Panc1 (cell line): Measurements from ENCODE around the gene LSM14B. TPM values are rescaled to one million over a fixed set of nuclear protein-coding genes. Genes with fewer than 3 reads are reported as not detected.
"Not testable (repeated sequence)": the region's sequence is repeated elsewhere in the genome, so short reads cannot be mapped to it uniquely, and the experiment has no call there.

Experiments
- ATAC-seq: fragments of 200-7000 bp; cut with Tn5 transposase; 2 replicates; pipeline ENCODE4 v1.9.1; 2020; ENCODE audit warnings: mild to moderate bottlenecking, moderate library complexity
- BruUV-seq: library from RNA; stranded (reverse); fragments of 400-500 nt; replicated peaks from 2 replicates; lab custom pipeline; 2021; lab: Mats Ljungman, UMichigan
- CTCF ChIA-PET: fragments of 300-600 bp; sonication (Branson Sonifier 250); formaldehyde crosslinking; loops from one replicate; lab custom pipeline; 2022; ENCODE audit warnings: antibody characterized with exemption; lab: Charles Lee
- POLR2A ChIA-PET: fragments of 300-600 bp; sonication (Branson Sonifier 250); formaldehyde crosslinking; loops from one replicate; lab custom pipeline; 2022; ENCODE audit warnings: antibody characterized with exemption; lab: Charles Lee
- DNase-seq: peaks from one replicate; pipeline ENCODE4 v3.0.0-alpha.2; 2010; ENCODE audit warnings: low read depth, low spot score
- H3K27ac ChIP-seq: 2 replicates; pipeline ENCODE4 v1.5.1; 2011; ENCODE audit warnings: mild to moderate bottlenecking, low read length, inconsistent platforms
- H3K27me3 ChIP-seq: fragments of 200-500 bp; sonication (Bioruptor generic); 2 replicates; pipeline ENCODE4 v1.6.0; 2014; ENCODE audit warnings: low read length, inconsistent platforms; ENCODE audit not compliant: control insufficient read depth, insufficient read depth
- H3K36me3 ChIP-seq: fragments of 200-500 bp; sonication (Bioruptor generic); 2 replicates; pipeline ENCODE4 v1.5.1; 2014; ENCODE audit warnings: inconsistent platforms, mild to moderate bottlenecking, low read length, moderate library complexity; ENCODE audit not compliant: control insufficient read depth, insufficient read depth
- H3K4me1 ChIP-seq: 2 replicates; pipeline ENCODE4 v1.5.1; 2011; ENCODE audit warnings: inconsistent platforms, mild to moderate bottlenecking, low read length, moderate library complexity; ENCODE audit not compliant: control insufficient read depth, insufficient read depth
- H3K4me3 ChIP-seq, 2 experiments: 2 replicates each; pipeline ENCODE4 v1.5.1; 2011 to 2012; ENCODE audit warnings: low read depth in 2 of 2, low read length in 2 of 2, mild to moderate bottlenecking in 2 of 2, inconsistent platforms in 1 of 2, moderate library complexity in 1 of 2
- H3K9me3 ChIP-seq: fragments of 200-500 bp; sonication (Bioruptor generic); 2 replicates; pipeline ENCODE4 v1.5.1; 2014; ENCODE audit warnings: low read depth, mild to moderate bottlenecking, inconsistent platforms, low read length, moderate library complexity; ENCODE audit not compliant: control insufficient read depth, insufficient read depth
- CTCF ChIP-seq: fragments of 450-650 bp; IDR thresholded peaks from 2 replicates; pipeline ENCODE4 v1.5.1; 2017; ENCODE audit warnings: mild to moderate bottlenecking
- POLR2AphosphoS5 ChIP-seq: IDR thresholded peaks from 2 replicates; pipeline ENCODE4 v1.6.1; 2012; ENCODE audit warnings: mild to moderate bottlenecking, low read depth, low read length, moderate library complexity
- REST ChIP-seq, 2 experiments: IDR thresholded peaks; 2 replicates each; pipeline ENCODE4 v1.6.1; 2011 to 2012; ENCODE audit warnings: low read depth in 2 of 2, control low read depth in 1 of 2, low read length in 1 of 2, mild to moderate bottlenecking in 1 of 2, moderate library complexity in 1 of 2; ENCODE audit not compliant: insufficient read depth in 1 of 2
- SIN3A ChIP-seq: IDR thresholded peaks from 2 replicates; pipeline ENCODE4 v1.6.1; 2012; ENCODE audit warnings: low read depth, mild to moderate bottlenecking, low read length, moderate library complexity, borderline replicate concordance; ENCODE audit not compliant: insufficient read depth
- TCF7L2 ChIP-seq: IDR thresholded peaks from 2 replicates; pipeline ENCODE4 v1.6.1; 2011; ENCODE audit warnings: mild to moderate bottlenecking, low read depth, low read length, inconsistent platforms
- in situ Hi-C: cut with HindIII; loops from 2 replicates; pipeline ENCODE4 v1.10.0; 2016; ENCODE audit warnings: low sequenced_read_pairs, low pct_unique_long_range_greater_than_20kb
- intact Hi-C: fragments of 100-400 bp; cut with micrococcal nuclease; formaldehyde crosslinking; loops from one replicate; pipeline ENCODE4 v1.10.0; 2022; ENCODE audit not compliant: unreplicated experiment
- total RNA-seq: library from RNA; stranded (reverse); gene quantifications from one replicate; pipeline ENCODE4 v1.2.1, GENCODE V29; 2021; ENCODE audit not compliant: unreplicated experiment

The LSM14B gene
- total RNA-seq, 1 experiment from 2014 or later: 52.2 TPM

- Histone ChIP-seq H3K4me1 (no peaks in the 10 kb centered on the region), H3K27ac (no peak overlapping the region), H3K27me3 (no peaks in the 10 kb centered on the region), H3K36me3 (no peaks in the 10 kb centered on the region), H3K4me3 (no peak overlapping the region), H3K9me3 (no peaks in the 10 kb centered on the region; the same call in 1 of the 2 replicates)
- ChIA-PET POLR2A (interaction anchor here (0.6 kb wide), 2 partner anchors 10 to 151 kb away, joined by 3 read pairs; no protein-coding TSS in a partner anchor), CTCF (no interaction called here)
- ATAC-seq (no peak), DNase-seq (no peak)
- in situ Hi-C loops: no loop called here
- intact Hi-C loops: no loop called here
- TF ChIP-seq POLR2AphosphoS5 (no peak), SIN3A (no peak), CTCF (no peak), REST (IDR thresholded peaks at IDR 0.05; ENCODE audit: insufficient read depth in 1 of 2, low read depth in 2 of 2, low read length in 1 of 2) (no peak), TCF7L2 (no peak)
- BruUV-seq: no TSS peak
These were observed 9.9 kb upstream of the LSM14B start for GRCh38 chr20:62112368-62112767.

- in situ Hi-C loops (no loop called here), intact Hi-C loops (no loop called here)
- Histone ChIP-seq H3K4me3 (no peak overlapping the region), H3K36me3 (no peaks in the 10 kb centered on the region), H3K4me1 (peaks cover 1% of the 10 kb centered on the region; the same call in 1 of the 2 replicates), H3K27me3 (no peaks in the 10 kb centered on the region), H3K9me3 (no peaks in the 10 kb centered on the region; the same call in 1 of the 2 replicates), H3K27ac (no peak overlapping the region)
- TF ChIP-seq POLR2AphosphoS5 (no peak), REST (IDR thresholded peaks at IDR 0.05; ENCODE audit: insufficient read depth in 1 of 2, low read depth in 2 of 2, low read length in 1 of 2) (no peak), TCF7L2 (no peak), CTCF (no peak), SIN3A (no peak)
- CTCF ChIA-PET: no interaction called here
- DNase-seq (no peak), ATAC-seq (no peak)
- POLR2A ChIA-PET: no interaction called here
- no TSS peak for BruUV-seq
These were observed 7.4 kb upstream of the LSM14B start for GRCh38 chr20:62114894-62115293.

- H3K27ac ChIP-seq, intact Hi-C loops, BruUV-seq, DNase-seq, in situ Hi-C loops, H3K36me3 ChIP-seq, H3K27me3 ChIP-seq, H3K4me3 ChIP-seq, POLR2A ChIA-PET, H3K9me3 ChIP-seq, CTCF ChIA-PET, H3K4me1 ChIP-seq, ATAC-seq: not testable (repeated sequence)
These were observed 6.4 kb upstream of the LSM14B start for GRCh38 chr20:62115800-62116407.
